Left ventricle myocardium inferior (tissue), 1 donor: ENCODE measurements around the gene TUBGCP3. TPM values are rescaled to one million over a fixed set of nuclear protein-coding genes. Genes with fewer than 3 reads are reported as not detected.

Experiments
- DNase-seq: peaks from one replicate; pipeline ENCODE4 v3.0.0-alpha.2; 2020
- H3K27ac ChIP-seq: fragments of 200-600 bp; replicated peaks from 2 replicates; pipeline ENCODE4 v1.8.0; 2021
- H3K27me3 ChIP-seq: fragments of 200-600 bp; 2 replicates; pipeline ENCODE4 v1.8.0; 2021; ENCODE audit warnings: low read depth
- H3K36me3 ChIP-seq: fragments of 200-600 bp; 2 replicates; pipeline ENCODE4 v1.8.0; 2021
- H3K4me1 ChIP-seq: fragments of 200-600 bp; 2 replicates; pipeline ENCODE4 v1.8.0; 2021
- H3K4me3 ChIP-seq: fragments of 200-600 bp; 2 replicates; pipeline ENCODE4 v1.8.0; 2021; ENCODE audit warnings: mild to moderate bottlenecking, moderate library complexity
- H3K9me3 ChIP-seq: fragments of 200-600 bp; replicated peaks from 2 replicates; pipeline ENCODE4 v1.8.0; 2021
- intact Hi-C: fragments of 100-400 bp; cut with micrococcal nuclease; formaldehyde crosslinking; loops from one replicate; pipeline ENCODE4 v1.11.0; 2022
- total RNA-seq: library from RNA; stranded (reverse); fragmentation: NEBNext Ultra II Directional; extraction: Animal tissue kit (Norgen Biotek cat#: 25700); gene quantifications from one replicate; pipeline ENCODE4 v1.2.1, GENCODE V29; 2021
- TF ChIP-seq, protein P1 (sequence below): fragments of 200-600 bp; IDR thresholded peaks from 2 replicates; pipeline ENCODE4 v1.8.0; 2021; ENCODE audit warnings: antibody characterized with exemption, mild to moderate bottlenecking, borderline replicate concordance
- donor health status: DM: no; HTN: yes; CAD: no; lungs with severe emphysema.

Gene TUBGCP3
- total RNA-seq, 1 donor from 2014 or later = 16.7 TPM

DNA sequence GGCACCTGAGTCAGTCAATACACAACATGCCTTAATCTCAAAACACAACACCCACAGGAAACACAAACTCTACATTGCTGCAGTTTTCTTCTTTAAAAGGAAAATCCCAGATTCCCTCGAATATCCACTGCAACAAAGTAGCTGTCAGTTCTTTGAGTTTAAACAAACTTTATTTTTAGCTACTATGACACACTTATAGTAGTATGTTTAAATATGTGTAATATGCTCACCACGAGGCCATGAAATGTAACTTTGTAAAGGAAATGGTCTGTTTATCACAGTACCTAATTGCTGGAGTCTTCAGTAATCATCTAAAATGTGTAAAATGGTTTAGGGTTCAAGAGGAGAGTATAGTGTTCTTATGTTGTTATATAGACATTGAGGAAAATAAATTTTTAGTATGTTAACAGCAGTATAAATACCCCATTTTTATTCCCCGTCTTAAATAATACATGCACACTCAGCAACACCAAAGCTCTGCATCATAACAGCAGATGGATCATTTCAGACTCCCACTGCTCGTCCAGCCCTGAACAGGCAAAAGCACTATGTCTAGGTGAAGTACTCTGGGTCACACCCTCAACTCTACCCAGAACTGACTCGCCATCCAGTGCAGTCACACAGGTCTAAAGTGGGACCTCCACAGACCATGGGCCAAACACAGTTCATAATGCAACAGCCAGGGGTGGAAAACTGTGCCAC is 20.6 kb downstream of the TUBGCP3 start:
- H3K27me3 ChIP-seq = no peaks in the 10 kb centered on the region
- TF ChIP-seq, protein P1, sequence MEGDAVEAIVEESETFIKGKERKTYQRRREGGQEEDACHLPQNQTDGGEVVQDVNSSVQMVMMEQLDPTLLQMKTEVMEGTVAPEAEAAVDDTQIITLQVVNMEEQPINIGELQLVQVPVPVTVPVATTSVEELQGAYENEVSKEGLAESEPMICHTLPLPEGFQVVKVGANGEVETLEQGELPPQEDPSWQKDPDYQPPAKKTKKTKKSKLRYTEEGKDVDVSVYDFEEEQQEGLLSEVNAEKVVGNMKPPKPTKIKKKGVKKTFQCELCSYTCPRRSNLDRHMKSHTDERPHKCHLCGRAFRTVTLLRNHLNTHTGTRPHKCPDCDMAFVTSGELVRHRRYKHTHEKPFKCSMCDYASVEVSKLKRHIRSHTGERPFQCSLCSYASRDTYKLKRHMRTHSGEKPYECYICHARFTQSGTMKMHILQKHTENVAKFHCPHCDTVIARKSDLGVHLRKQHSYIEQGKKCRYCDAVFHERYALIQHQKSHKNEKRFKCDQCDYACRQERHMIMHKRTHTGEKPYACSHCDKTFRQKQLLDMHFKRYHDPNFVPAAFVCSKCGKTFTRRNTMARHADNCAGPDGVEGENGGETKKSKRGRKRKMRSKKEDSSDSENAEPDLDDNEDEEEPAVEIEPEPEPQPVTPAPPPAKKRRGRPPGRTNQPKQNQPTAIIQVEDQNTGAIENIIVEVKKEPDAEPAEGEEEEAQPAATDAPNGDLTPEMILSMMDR = no peak
- H3K36me3 ChIP-seq = peaks cover 41% of the 10 kb centered on the region

DNA sequence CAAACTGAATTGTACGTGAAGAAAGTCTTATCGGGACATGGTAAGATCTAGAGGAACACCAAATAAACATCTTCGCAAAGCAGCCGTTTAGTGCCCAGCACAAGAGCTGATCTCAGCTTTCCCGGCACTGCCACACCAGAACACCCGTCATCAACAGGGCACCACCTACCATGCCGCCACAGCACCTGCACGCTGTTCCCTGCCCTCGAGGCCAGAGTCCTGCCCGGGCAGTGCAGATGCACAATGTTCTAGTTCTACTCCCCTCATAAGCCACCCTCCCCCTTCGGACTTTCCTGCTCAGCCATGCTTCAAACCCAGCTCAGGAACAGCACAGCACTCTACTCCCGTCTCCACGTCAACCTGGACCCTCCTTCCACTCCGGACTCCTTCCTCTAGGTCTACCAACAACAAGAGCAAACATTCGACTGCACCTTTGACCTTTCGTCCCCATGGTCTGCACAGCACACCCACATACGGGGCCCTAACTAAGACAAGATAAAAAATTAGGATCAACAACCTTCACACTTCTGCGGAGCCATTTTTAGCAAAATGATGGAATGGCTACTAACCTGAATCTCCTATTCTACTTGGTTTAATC is 25.1 kb downstream of the TUBGCP3 start:
- Histone ChIP-seq H3K4me1 (peaks cover 30% of the 10 kb centered on the region), H3K4me3 (no peak overlapping the region), H3K36me3 (peaks cover 43% of the 10 kb centered on the region), H3K27ac (no peak overlapping the region), H3K27me3 (no peaks in the 10 kb centered on the region), H3K9me3 (no peaks in the 10 kb centered on the region)
- TF ChIP-seq, protein P1 = no peak
- DNase-seq = no peak
- intact Hi-C loops = no loop called here

More for the DNA sequence above, 20.6 kb downstream of the TUBGCP3 start:
- H3K27ac ChIP-seq = no peak overlapping the region
- H3K4me3 ChIP-seq = no peak overlapping the region
- intact Hi-C loops = no loop called here
- DNase-seq = no peak
- no peaks in the 10 kb centered on the region for H3K9me3 ChIP-seq
- H3K4me1 ChIP-seq = peaks cover 28% of the 10 kb centered on the region

DNA sequence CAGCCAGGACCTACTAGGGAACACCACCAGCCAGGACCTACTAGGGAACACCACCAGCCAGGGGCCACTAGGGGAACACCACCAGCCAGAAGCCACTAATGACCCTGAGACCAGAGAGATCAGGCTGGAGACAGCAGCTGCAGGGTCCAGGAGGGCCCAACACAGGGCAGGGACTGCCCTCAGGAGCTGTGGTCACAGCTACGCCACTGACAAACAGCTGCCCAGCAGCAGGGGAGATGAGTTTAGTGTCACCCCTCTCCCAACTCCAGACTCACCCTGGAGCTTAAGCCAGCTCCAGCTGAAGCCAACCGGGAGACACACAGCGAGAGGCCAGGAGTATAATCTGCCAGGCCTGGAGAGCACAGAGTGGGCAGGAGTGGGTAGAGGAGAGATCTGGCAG is 25.7 kb downstream of the TUBGCP3 start:
- peaks cover 30% of the 10 kb centered on the region for H3K4me1 ChIP-seq
- no peaks in the 10 kb centered on the region for H3K27me3 ChIP-seq
- no peaks in the 10 kb centered on the region for H3K9me3 ChIP-seq
- intact Hi-C loops = no loop called here
- peaks cover 42% of the 10 kb centered on the region for H3K36me3 ChIP-seq
- no peak overlapping the region for H3K4me3 ChIP-seq
- DNase-seq = no peak
- TF ChIP-seq, protein P1 = no peak
- H3K27ac ChIP-seq = no peak overlapping the region

DNA sequence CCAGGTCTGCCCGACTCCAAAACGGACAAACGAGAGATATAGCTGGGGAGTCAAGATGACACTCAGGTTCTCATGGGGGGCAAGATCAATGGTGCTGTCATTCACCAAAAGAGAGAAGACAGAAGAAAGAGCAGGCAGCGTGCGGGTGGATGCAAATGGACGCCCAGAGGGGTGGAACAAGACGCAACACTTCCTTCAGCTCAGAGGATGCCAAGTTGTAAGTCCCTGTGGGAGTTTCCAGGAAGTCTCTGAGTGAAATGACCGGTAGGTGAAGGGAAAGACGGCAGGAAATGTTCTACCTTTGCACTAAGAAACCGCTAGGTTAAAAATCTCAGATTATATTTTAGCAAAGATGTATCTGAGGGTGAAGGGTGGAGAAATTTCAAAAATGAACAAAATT is 26.5 kb downstream of the TUBGCP3 start:
- H3K36me3 ChIP-seq = peaks cover 44% of the 10 kb centered on the region
- H3K9me3 ChIP-seq = no peaks in the 10 kb centered on the region
- H3K4me1 ChIP-seq = peaks cover 30% of the 10 kb centered on the region
- TF ChIP-seq, protein P1 = no peak
- no peak overlapping the region for H3K4me3 ChIP-seq
- H3K27me3 ChIP-seq = no peaks in the 10 kb centered on the region
- no peak for DNase-seq
- H3K27ac ChIP-seq = no peak overlapping the region
- intact Hi-C loops = no loop called here

DNA sequence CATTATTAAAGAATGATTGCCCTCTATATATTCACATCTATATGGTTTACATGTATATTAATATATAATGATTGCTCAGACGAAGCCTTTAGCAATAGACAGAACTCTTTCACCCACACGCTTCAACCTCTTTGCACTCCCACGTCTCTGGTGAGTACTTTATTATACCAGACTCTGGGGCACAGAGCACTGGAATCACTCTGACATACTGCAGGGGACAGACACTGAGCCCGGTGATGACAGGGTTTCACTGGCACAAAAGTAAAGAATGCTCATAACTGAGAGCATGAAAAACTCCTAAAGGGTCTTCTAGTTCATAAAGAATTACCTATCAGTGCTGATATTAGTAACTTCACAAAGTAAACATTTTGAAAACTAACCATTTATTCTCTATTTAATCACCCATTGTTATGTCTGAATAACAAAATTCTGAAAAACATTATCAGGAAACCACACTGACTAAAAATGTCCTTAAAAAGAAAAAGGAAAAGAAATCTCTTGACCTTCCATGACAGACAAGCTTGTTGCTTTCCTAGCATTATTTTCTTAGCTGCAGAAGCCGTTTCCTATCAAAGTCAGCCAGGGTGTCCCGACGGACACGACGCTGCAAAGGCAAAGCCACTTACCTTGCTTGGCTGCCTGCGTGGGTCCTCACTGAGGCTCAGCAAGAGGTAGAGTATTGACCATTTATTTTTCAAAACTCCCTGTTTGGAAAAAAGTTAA is 29.1 kb downstream of the TUBGCP3 start:
- Histone ChIP-seq H3K4me3 (no peak overlapping the region), H3K27me3 (no peaks in the 10 kb centered on the region), H3K27ac (no peak overlapping the region), H3K4me1 (peaks cover 38% of the 10 kb centered on the region), H3K9me3 (no peaks in the 10 kb centered on the region), H3K36me3 (peaks cover 55% of the 10 kb centered on the region)
- intact Hi-C loops = no loop called here
- DNase-seq = no peak
- TF ChIP-seq, protein P1 = no peak
